8988T (cell line): ENCODE results near the gene FRS2.
"Not testable (repeated sequence)": the region's sequence is repeated elsewhere in the genome, so short reads cannot be mapped to it uniquely, and the experiment has no call there.

Experiments used
- DNase-seq: peaks from one replicate; pipeline ENCODE4 v3.0.0; 2011

FRS2 gene

GRCh38 chr12:69588527-69588926, 118.3 kb downstream of the FRS2 start:
- no peak for DNase-seq

- no peak for DNase-seq
Observed at GRCh38 chr12:69589082-69589481, 118.9 kb downstream of the FRS2 start.

- DNase-seq: no peak
Observed at GRCh38 chr12:69595689-69596088, 125.5 kb downstream of the FRS2 start.

GRCh38 chr12:69598174-69598753, 128.1 kb downstream of the FRS2 start:
- DNase-seq: no peak

- DNase-seq: no peak
Observed at GRCh38 chr12:69600804-69601203, 130.6 kb downstream of the FRS2 start.

GRCh38 chr12:69601962-69602685, 131.9 kb downstream of the FRS2 start:
- DNase-seq: no peak

GRCh38 chr12:69602954-69603353, 132.8 kb downstream of the FRS2 start:
- DNase-seq: no peak

GRCh38 chr12:69603556-69603955, 133.4 kb downstream of the FRS2 start:
- DNase-seq: not testable (repeated sequence)

- not testable (repeated sequence) for DNase-seq
Observed at GRCh38 chr12:69604275-69604674, 134.1 kb downstream of the FRS2 start.

GRCh38 chr12:69608114-69608513, 137.9 kb downstream of the FRS2 start:
- no peak for DNase-seq

- no peak for DNase-seq
Observed at GRCh38 chr12:69610126-69610525, 139.9 kb downstream of the FRS2 start.

- no peak for DNase-seq
Observed at GRCh38 chr12:69610729-69611128, 140.5 kb downstream of the FRS2 start, which contains the start of gene LRRC10. TSS of gene LRRC10 (minus strand) at chr12:69610907. CDS start at chr12:69610838, 69 bp downstream.

GRCh38 chr12:69613351-69613750, 143.2 kb downstream of the FRS2 start:
- DNase-seq: no peak

GRCh38 chr12:69616025-69616424, 145.8 kb downstream of the FRS2 start:
- DNase-seq: no peak

- DNase-seq: no peak
Observed at GRCh38 chr12:69619050-69619449, 148.9 kb downstream of the FRS2 start.

- no peak for DNase-seq
Observed at GRCh38 chr12:69620077-69620476, 149.9 kb downstream of the FRS2 start.

- no peak for DNase-seq
Observed at GRCh38 chr12:69620921-69621320, 150.7 kb downstream of the FRS2 start.

GRCh38 chr12:69621551-69621950, 151.4 kb downstream of the FRS2 start:
- DNase-seq: no peak

GRCh38 chr12:69623970-69624369, 153.8 kb downstream of the FRS2 start:
- no peak for DNase-seq

- DNase-seq: no peak
Observed at GRCh38 chr12:69627501-69627900, 157.3 kb downstream of the FRS2 start.
